GM19099 (cell line): ENCODE results near the gene NPC2.

Source experiments
- POLR2A ChIP-seq: IDR thresholded peaks from 3 replicates; pipeline ENCODE4 v1.6.1; 2011; ENCODE audit warnings: low read depth; ENCODE audit not compliant: insufficient read length; ENCODE audit errors: extremely low read depth

The NPC2 gene

DNA sequence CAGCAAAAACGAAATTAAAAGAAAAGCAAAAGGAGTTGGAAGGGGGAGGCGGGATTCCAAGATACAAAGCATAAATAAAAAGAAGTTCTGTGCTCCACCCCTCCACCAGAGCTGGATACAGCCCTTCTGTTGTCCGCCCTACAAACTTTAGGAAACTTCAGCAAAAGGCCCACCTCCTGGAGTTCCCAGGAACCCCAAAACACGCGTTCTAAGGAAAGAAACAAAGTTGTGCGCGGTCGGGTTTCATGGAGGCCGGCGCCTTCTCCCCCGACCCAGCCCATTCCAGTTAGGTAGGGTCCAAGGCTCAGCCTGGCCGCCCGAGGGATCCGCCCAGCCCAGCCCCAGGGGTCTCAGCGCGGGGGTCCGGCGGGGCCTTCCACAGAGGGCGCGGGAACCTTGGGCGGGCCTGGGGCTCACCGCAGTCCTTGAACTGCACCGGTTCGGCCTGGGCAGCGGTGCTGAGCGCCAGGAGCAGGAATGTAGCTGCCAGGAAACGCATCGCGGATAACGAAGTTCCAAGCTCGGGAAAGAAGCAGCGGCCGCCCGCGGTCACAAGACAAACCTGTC lies at the start of gene NPC2:
TSS of gene NPC2 (minus strand) at position 530 of the 567 bp plus-strand sequence. CDS start at position 499, 31 bp downstream.
- no peak for TF ChIP-seq POLR2A

DNA sequence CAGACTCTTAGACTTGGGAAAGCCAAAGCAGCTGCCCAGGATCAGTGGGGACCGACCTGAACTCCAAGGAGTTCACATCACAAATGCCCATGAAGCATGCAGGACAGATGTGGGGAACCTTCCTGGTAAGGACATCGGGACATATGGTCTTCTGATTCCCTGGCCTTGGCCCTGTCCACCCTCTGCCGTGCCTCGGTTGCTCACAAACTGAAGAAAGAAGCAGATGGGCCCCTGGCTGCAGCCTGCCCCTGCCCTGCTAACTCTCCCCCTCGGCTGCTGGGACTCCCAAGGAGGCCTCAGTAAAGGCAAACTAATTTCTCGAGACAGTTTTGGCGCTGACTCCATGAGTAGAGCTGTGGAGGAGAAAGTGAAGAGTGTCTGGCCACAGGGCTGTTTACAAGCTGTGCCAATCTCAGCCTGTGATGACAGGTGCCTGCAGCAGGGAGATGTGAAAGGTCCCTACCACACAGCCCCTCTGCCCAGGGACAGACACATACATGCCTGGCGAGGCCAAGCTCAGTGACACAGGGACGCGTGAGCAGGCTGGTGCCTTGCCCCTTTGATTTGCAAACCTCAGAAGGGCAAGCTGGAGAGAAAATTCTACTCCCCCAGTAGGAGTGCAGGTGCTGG lies 49.1 kb upstream of the NPC2 start:
- no peak for TF ChIP-seq POLR2A

DNA sequence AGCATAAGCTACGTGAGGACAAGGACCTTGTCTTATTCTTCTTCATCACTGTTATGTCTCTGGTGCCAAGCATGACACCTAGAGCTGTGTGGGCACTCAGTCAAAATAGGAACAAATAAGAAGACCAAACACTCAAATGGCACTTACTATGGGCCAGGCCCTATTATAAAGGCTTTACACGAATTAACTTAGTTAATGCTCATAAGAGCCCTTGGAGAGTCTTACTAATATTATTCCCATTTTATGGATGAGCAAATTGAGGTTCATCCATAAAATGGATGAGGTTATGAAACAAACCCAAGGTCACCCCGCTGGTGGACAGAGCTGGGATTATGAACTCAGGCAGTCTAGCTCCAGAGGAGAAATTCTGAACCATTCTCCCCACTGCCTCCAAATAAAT lies 48.1 kb upstream of the NPC2 start:
- TF ChIP-seq POLR2A, result no peak

DNA sequence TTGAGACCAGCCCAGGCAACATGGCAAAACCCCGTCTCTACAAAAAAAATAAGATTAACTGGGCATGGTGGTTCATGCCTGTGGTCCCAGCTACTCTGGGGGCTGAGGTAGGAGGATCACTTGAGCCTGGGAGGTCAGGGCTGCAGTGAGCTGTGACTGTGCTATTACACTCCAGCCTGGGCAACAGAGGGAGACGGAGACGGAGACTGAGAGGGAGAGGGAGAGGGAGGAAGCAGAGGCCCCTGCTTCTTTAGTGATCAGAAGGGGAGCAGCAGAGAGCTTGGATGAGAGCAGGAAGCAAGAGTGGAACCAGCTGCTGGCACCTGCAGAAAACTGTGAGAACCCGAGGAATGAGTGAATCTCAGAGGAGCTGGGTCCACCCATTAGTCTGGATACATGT lies 46.4 kb upstream of the NPC2 start:
- TF ChIP-seq POLR2A, result no peak

DNA sequence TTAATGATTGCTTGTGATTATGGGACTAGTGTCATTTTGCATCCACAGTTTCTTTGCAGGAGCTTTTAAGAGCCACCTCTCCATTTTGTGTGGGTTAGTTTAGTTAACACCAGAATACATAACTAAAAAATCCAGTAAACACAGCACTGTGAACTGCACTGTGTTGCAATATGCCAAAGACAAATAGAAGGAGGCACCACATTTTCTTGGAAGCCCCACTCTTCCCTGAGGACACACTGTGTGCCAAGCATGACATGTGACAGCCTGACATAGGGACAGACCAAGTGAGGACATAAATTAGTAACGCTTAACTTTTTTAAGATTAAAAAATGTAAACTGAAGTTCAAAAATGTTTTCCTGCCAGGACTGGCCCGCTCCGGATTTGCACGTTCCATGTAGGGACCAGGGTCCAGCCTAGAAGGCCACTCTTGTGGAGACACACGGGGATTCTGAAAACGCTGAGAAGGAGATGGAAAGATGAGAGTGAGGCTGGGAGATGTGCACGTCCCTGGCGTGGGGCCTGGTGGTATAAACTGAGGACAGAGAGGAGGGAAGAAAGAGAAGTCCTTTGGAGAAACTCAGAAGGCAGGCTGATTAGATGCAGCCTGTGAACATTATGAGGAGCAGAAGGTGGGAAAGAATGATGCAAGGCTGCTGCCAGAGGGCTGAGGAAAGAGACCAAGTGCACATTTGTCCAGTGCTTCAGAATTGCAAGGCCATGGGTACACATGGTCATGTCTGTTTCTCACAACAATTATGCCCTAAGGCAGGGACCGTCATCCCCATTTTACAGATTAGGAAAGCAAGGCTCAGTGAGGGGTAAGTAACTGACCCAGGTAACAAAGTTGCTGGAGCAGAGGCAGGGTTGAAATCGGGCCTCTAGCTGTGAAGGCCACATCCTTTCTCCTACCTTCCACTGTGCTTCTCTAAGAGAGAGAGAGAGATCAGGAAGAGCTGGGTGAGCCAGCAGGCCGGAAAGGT lies 45.6 kb upstream of the NPC2 start:
- no peak for TF ChIP-seq POLR2A

DNA sequence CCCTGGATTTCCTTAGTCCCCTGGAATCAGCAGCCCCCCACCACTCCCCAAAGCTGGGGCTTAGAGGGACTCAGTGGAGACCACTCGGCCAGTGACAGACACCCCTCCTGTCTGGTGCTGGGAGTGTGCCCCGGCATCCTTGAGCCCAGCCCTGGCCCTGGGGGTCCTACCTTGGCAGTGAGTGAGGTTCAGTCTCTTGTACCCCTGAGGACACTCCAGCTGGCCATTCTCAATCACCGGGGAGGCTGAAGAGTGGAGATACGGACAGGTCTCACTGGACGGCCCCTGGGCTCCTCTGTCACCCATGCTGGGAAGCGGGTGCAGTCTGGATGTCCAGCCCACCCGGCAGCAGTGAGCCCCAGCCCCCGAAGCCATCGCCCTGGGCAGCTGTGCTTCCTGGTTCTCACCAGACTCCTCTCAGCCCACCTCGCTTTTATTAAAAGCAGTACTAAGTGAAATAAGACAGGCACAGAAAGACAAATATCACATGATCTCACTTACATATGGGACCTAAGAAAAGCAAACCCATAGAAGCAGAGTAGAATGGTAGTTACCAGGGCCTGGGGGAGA lies 42.7 kb upstream of the NPC2 start:
- no peak for TF ChIP-seq POLR2A

DNA sequence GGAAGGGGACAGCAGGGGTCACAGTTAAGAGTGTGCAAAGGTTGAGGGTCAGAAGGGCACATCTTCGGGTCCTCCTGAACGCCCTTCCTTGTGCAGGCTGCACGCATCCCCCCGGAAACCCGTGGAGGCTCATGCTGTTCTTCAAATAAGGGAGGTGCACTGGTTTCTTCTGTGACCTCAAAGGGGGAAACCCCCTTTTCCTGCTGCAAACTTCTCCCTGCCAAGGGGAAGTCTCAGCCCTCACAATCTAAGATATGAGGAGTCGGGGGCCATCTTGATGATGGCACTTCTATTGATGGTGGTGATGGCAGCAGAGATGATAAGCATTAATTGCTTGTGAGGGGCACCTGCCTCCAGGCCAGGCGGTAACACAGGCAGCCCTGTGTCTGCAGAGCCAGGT lies 40.5 kb upstream of the NPC2 start:
- TF ChIP-seq POLR2A, result no peak

DNA sequence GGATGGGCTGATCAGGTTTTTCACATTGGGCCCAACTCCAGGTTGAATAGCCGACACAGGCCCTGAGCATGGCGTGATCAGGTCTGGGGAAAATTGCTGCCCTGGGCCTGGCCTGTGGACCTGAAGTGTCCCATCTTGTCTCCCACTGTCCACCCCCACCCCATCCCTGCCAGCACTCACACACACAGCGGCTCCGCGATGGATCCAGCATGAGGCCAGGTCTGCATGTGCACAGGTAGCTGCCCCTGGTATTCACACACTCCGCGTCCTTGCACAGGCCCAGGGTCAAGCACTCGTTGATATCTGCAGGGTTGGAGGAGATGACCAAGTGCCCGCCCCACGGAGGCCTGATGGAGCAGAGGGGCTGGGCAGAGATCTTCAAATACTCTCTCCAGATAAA lies 39.1 kb upstream of the NPC2 start:
- TF ChIP-seq POLR2A, result no peak

DNA sequence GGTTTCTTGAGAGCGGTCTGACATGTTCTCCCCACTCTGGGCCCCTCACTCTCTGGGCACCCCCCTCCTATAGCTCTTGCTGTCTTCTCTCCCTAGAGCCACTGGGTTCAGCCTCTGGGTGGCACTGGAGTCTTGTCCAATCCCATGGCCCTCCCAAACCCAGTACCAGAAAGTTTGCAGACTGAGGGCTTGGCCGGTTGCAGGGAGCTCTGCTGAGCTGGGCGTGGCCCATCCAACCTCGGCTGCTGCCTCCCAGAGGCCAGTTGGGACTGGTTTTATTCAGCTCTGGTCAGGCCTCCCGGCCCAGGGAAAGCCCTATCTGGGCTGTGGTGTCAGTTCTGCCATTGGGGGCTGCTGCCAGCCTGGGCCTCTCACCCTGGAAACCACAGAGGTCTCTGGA lies 38.4 kb upstream of the NPC2 start:
- TF ChIP-seq POLR2A, result no peak

DNA sequence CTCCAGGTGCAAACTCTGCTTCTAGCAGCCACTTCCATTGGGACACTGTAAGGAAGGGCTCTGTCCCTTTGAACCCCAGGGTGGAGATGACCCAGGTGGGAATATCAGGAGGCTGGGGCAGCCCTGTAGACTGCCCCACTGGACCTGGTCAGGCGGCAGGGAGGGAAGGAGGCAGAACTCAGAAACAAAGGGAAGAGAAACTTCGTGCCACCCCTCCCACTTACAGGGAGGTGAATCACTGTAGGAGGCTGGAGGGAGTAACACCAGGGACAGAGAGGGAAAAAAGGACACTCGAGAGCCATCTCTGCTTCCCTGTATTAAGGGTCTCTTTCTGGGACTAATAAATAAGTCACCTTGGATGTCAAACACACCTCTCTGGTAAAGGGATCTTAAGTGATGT lies 37.9 kb upstream of the NPC2 start:
- TF ChIP-seq POLR2A, result no peak

DNA sequence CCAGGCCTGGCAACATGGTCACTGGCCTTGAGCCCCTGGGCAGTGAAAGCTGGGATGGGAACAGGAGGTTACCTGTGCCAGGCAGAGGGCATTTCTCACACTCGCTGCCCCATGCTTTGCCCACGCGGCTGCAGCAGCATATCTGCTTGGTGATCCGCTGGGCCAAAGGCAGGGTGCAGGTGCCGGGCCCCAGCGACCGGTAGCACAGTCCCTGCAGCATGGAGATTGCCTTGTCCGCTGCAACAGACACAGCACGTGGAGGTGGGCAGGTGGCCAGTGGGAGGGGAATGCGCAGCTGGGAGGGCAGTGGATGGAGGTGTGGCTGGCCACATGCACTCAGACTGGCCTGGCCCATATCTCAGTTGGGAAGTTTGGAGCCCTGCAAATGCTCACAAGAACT lies 35.8 kb upstream of the NPC2 start:
- no peak for TF ChIP-seq POLR2A

DNA sequence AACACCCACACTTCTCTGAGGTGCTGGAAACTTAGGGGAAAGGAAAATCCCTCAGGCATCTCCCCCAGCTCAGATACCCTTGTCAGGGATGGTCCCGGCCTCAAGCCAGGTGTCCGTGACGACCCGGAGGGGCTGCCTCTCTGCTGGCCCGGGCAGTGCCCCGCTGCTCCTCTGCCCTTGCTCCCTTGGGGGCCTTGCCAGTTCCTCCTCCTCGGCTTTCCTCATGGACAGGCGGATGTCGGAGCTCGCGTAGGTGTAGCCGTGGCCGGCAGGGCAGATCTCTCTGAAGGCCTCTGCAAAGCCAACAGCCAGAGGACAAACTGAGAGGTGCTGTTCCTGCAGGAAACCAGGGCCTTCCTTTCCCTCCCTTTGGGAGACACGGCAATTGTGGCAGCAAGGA lies 35.3 kb upstream of the NPC2 start:
- no peak for TF ChIP-seq POLR2A

DNA sequence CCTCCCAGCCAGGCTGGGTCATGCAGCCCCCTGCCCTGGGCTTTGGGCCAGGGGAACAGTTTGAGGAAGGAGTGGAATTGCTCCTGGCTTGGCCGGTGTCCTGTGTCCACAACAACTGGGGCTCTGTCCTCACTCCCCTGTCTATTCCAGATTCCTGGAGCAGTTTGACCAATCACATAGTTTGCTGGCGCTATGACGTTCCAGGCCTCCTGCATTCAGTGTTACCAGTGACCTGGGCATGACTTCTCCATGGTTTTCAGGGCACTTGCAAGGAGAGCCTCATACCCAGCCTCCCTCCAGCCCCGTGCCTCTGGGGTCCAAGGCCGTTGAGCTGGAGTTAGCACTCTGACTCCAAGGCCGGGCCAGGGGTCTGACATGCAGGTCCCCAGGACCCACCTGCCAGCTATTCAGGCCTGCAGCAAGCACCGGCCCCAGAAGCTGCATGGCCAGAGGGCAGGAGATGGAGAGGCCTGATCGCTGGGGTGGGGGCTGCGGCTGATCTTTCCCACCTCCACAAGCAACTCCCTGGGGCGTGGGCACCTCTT lies 34.7 kb upstream of the NPC2 start:
- no peak for TF ChIP-seq POLR2A

DNA sequence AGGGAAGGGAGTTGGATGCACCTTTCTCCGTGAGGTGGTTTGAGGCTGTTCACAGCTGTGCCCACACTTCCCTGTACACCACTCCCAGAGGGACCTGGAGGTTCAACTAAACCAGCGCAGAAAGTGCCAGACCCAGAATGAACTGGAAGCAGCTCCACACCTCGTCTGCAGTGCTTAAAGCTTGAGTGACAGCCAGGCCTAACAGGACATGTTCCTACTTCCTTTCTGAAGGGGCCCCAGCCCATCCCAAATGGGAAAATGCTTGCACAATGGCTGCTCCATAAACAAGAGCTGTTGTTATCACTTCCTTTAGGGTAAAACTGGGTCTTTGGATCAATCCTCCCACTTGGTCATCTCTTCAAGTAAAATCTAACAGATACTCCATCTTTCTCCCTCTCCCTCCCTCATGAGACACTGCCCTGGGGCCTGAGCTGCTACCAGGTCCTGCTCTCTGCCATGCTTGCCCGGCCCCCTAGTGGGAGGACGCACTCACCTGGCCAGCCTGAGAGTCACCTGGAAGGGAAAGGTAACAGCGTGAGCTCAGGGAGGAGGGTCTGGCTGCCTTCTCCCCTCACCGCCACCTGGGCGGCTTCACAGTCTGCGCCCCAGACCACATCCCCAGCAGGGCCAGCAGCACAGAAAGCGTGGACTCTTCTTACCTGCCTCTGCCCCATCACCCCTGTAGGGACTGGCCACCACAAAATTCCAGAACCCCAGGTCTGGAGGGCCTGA lies 33.9 kb upstream of the NPC2 start:
- no peak for TF ChIP-seq POLR2A
